Measurements from ENCODE around the gene C22orf23.
"Not testable (repeated sequence)": the region's sequence is repeated elsewhere in the genome, so short reads cannot be mapped to it uniquely, and the experiment has no call there.

Gene C22orf23

GRCh38 chr22:37954686-37955085, 1.3 kb upstream of the C22orf23 start:
- DNase-seq (ENCODE audit: extremely low read depth, low read depth), result no peak
- TF ChIP-seq, protein P1, sequence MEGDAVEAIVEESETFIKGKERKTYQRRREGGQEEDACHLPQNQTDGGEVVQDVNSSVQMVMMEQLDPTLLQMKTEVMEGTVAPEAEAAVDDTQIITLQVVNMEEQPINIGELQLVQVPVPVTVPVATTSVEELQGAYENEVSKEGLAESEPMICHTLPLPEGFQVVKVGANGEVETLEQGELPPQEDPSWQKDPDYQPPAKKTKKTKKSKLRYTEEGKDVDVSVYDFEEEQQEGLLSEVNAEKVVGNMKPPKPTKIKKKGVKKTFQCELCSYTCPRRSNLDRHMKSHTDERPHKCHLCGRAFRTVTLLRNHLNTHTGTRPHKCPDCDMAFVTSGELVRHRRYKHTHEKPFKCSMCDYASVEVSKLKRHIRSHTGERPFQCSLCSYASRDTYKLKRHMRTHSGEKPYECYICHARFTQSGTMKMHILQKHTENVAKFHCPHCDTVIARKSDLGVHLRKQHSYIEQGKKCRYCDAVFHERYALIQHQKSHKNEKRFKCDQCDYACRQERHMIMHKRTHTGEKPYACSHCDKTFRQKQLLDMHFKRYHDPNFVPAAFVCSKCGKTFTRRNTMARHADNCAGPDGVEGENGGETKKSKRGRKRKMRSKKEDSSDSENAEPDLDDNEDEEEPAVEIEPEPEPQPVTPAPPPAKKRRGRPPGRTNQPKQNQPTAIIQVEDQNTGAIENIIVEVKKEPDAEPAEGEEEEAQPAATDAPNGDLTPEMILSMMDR (IDR thresholded peaks at IDR 0.05; ENCODE audit: low read depth, low read length, missing control alignments), result no peak
- H3K4me3 ChIP-seq (replicated peaks; ENCODE audit: low read depth, low read length), result peak overlapping the region; percentile 89

- peak overlapping the region; percentile 89 for H3K4me3 ChIP-seq (replicated peaks; ENCODE audit: low read depth, low read length)
- TF ChIP-seq, protein P1 (IDR thresholded peaks at IDR 0.05; ENCODE audit: low read depth, low read length, missing control alignments), result no peak
- no peak for DNase-seq (ENCODE audit: extremely low read depth, low read depth)
These were observed 352 bp downstream of the C22orf23 start for GRCh38 chr22:37953062-37953436.

DNA sequence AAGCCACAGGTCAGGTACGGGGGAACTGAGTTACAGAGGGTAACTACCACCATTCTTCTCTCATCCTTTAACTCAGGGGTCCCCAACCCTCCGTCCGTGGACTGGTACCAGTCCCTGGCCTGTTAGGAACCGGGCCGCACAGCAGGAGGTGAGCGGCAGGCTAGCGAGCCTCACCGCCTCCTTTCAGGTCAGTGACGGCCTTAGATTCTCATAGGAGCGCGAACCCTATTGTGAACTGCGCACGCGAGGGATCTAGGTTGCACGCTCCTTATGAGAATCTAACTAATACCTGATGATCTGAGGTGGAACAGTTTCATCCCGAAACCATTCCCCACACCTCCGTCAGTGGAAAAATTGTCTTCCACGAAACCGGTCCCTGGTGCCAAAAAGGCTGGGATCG, 772 bp downstream of the C22orf23 start:
- H3K4me3 ChIP-seq (replicated peaks; ENCODE audit: low read depth, low read length), result peak overlapping the region; percentile 89
- not testable (repeated sequence) for DNase-seq (ENCODE audit: extremely low read depth, low read depth)

- no peak for DNase-seq (ENCODE audit: extremely low read depth, low read depth)
- H3K4me3 ChIP-seq (replicated peaks; ENCODE audit: low read depth, low read length), result no peak overlapping the region
- TF ChIP-seq, protein P1 (IDR thresholded peaks at IDR 0.05; ENCODE audit: low read depth, low read length, missing control alignments), result no peak
These were observed 2.1 kb downstream of the C22orf23 start for GRCh38 chr22:37951305-37951704.

- H3K4me3 ChIP-seq (replicated peaks; ENCODE audit: low read depth, low read length); DNase-seq (ENCODE audit: extremely low read depth, low read depth): not testable (repeated sequence)
These were observed 6.1 kb downstream of the C22orf23 start for GRCh38 chr22:37947142-37947795.

DNA sequence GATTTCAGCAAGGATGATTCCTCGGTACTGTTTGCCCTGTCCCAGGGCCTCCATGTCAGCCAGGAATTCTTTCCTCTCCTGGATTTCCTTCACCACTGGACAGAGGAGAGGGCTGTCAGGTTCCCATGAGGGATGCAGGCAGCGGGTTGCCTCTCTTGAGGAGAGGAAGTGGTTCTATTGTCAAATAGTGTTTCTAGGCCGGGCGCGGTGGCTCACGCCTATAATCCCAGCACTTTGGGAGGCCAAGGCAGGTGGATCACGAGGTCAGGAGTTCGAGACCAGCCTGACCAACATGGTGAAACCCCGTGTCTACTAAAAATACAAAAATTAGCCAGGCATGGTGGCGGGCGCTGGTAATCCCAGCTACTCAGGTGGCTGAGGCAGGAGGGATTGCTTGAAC, 9.0 kb downstream of the C22orf23 start:
- DNase-seq (ENCODE audit: extremely low read depth, low read depth); H3K4me3 ChIP-seq (replicated peaks; ENCODE audit: low read depth, low read length): not testable (repeated sequence)

GRCh38 chr22:37943825-37944198, 9.6 kb downstream of the C22orf23 start:
- H3K4me3 ChIP-seq (replicated peaks; ENCODE audit: low read depth, low read length), result no peak overlapping the region
- DNase-seq (ENCODE audit: extremely low read depth, low read depth), result no peak
- TF ChIP-seq, protein P1 (IDR thresholded peaks at IDR 0.05; ENCODE audit: low read depth, low read length, missing control alignments), result no peak

DNA sequence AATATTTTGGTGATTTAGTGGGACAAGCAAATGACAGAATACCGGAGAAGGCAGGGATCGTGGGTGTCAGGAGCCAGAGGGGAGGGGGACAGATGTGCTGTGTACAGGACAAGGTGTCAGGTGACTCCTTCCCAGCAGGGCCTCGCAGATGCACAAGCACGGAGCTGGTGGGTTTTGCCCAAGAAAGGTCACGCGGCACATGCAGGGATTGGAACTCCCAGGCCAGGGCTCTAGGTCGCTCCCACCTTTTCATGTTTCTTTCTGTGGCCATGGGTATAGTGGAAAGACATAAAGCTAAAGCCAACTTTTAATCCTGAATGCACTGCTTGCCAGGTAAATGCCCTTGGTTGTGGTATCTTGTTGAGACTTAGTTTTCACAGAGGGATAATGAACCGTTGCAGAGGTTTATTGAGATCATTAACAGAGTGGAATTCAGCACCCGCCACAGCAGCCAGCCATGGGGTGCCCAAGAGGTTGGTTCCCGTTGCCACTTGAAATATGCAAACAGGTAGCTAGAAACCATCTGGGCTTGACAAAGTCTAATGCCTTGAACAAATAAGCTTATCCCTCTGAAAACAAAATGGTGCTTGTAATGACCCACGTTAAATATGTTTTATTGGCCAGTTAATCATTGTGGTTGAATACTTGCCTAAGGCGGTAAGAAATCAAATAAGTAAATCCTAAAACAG, 10.1 kb downstream of the C22orf23 start:
- TF ChIP-seq, protein P1 (IDR thresholded peaks at IDR 0.05; ENCODE audit: low read depth, low read length, missing control alignments), result no peak
- no peak for DNase-seq (ENCODE audit: extremely low read depth, low read depth)

More for the DNA sequence above, 10.1 kb downstream of the C22orf23 start:
- no peak overlapping the region for H3K4me3 ChIP-seq (replicated peaks; ENCODE audit: low read depth, low read length)
